ENCODE results near the gene YBEY.
"Not testable (repeated sequence)": the region's sequence is repeated elsewhere in the genome, so short reads cannot be mapped to it uniquely, and the experiment has no call there.

The YBEY gene, protein sequence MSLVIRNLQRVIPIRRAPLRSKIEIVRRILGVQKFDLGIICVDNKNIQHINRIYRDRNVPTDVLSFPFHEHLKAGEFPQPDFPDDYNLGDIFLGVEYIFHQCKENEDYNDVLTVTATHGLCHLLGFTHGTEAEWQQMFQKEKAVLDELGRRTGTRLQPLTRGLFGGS

DNA sequence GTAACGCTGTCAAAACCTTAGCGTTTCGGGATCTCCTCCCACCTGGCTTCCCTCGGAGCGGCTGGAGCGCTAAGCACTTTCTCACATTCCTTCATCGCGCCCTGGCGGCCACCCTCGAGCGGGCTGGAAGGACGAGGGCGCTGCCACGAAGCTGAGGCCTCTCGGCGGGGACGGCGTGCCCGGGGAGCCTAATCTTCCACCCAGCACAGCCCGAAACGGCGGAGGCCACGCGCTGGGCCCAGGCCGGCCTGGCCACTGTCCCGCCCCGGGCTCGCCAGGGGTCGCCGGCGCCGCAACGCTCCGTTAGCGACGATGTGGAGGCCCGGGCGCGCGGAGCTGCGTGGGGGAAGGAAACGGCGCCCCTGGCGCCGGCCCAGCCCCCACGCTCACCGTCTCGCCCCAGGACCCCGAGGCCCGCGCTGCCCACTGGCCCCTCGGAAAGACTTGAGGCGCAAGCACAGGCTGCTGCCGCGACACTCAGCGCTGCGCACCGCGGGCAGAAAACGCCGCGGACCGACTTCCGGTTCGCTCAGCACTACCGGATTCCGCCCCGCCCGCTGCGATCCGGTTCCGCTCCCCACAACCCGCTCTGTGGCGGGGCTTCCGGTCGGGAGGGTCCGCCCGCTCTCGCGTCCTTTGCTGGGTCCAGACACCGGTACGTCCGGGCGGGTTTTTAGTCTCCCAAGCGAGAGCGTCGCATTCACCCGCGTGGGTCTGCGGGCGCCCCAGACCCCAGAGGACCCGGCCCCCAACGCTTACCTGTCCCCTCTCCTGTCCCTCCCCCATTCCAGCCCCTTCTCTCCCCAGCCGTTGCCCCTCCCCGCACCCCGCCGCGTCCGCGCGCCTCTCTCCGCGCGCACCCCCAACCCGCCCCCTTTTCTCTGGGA is at the start of gene YBEY:
TSS of gene YBEY (plus strand) at position 582 of the 887 bp plus-strand sequence. CDS start 572 bp downstream, outside the sequence.
- H3K4me1 ChIP-seq (ENCODE audit: insufficient read depth, low read length), result peaks cover 50% of the 10 kb centered on the region
- peaks cover 24% of the 10 kb centered on the region for H3K36me3 ChIP-seq (ENCODE audit: insufficient read depth, low read length)

DNA sequence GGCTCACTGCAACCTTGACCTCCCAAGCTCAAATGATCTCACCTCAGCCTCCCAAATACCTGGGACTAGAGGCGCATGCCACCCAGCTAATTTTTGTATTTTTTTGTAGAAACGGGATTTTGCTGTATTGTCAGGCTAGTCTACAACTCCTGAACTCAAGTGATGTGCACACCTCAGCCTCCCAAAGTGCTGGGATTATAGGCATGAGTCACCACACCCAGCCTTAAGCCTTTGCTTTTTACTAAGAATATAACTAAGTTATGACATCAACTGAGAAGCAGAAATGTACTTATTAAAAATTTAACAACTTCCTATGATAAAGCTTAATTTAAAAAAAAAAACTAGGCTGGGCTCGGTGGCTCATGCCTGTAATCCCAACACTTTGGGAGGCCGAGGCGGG is 48.7 kb upstream of the YBEY start:
- Histone ChIP-seq H3K4me2 (ENCODE audit: insufficient read depth, low read length) (no peak overlapping the region), H3K27ac (ENCODE audit: low read length) (no peak overlapping the region), H3K4me3 (ENCODE audit: low read depth in 1 of 2, low read length in 2 of 2) (no peak overlapping the region), H2AFZ (ENCODE audit: low read depth, low read length) (no peak overlapping the region), H3K9me3 (ENCODE audit: insufficient read depth, low read length, severe bottlenecking) (no peaks in the 10 kb centered on the region), H3K79me2 (ENCODE audit: insufficient read depth, low read length) (peaks cover 2% of the 10 kb centered on the region; the same call in 1 of the 2 replicates), H3K9ac (ENCODE audit: low read depth, low read length) (no peak overlapping the region), H3K36me3 (ENCODE audit: insufficient read depth, low read length) (peaks cover 73% of the 10 kb centered on the region), H4K20me1 (ENCODE audit: insufficient read depth, low read length) (peaks cover 7% of the 10 kb centered on the region; the same call in 1 of the 2 replicates), H3K27me3 (ENCODE audit: insufficient read depth, low read length, poor library complexity) (no peaks in the 10 kb centered on the region), H3K4me1 (ENCODE audit: insufficient read depth, low read length) (no peaks in the 10 kb centered on the region)
- ATAC-seq (ENCODE audit: insufficient read depth, low read depth), result no peak
- TF ChIP-seq EZH2 (IDR thresholded peaks at IDR 0.05; ENCODE audit: borderline replicate concordance, low read depth, low read length, severe bottlenecking) (no peak), CTCF (IDR thresholded peaks at IDR 0.05; ENCODE audit: borderline replicate concordance, extremely low read depth, low read length, poor library complexity, severe bottlenecking) (no peak)
- DNase-seq, result no peak

More for the DNA sequence above, at the start of gene YBEY:
- Histone ChIP-seq H3K79me2 (ENCODE audit: insufficient read depth, low read length) (peaks cover 68% of the 10 kb centered on the region), H4K20me1 (ENCODE audit: insufficient read depth, low read length) (peaks cover 13% of the 10 kb centered on the region; the same call in 1 of the 2 replicates), H3K27ac (ENCODE audit: low read length) (peak within 1 kb of the TSS; percentile 81), H3K4me3 (ENCODE audit: low read depth in 1 of 2, low read length in 2 of 2) (peak within 1 kb of the TSS; percentile 42 to 80), H3K9ac (ENCODE audit: low read depth, low read length) (peak within 1 kb of the TSS; percentile 98), H3K27me3 (ENCODE audit: insufficient read depth, low read length, poor library complexity) (no peaks in the 10 kb centered on the region), H3K9me3 (ENCODE audit: insufficient read depth, low read length, severe bottlenecking) (no peaks in the 10 kb centered on the region), H2AFZ (ENCODE audit: low read depth, low read length) (peak within 1 kb of the TSS; percentile 84), H3K4me2 (ENCODE audit: insufficient read depth, low read length) (peak within 1 kb of the TSS; percentile 85)
- TF ChIP-seq EZH2 (IDR thresholded peaks at IDR 0.05; ENCODE audit: borderline replicate concordance, low read depth, low read length, severe bottlenecking) (no peak), CTCF (IDR thresholded peaks at IDR 0.05; ENCODE audit: borderline replicate concordance, extremely low read depth, low read length, poor library complexity, severe bottlenecking) (peak; percentile 63)
- DNase-seq (peak; percentile 89), ATAC-seq (ENCODE audit: insufficient read depth, low read depth) (peak; percentile 90)

DNA sequence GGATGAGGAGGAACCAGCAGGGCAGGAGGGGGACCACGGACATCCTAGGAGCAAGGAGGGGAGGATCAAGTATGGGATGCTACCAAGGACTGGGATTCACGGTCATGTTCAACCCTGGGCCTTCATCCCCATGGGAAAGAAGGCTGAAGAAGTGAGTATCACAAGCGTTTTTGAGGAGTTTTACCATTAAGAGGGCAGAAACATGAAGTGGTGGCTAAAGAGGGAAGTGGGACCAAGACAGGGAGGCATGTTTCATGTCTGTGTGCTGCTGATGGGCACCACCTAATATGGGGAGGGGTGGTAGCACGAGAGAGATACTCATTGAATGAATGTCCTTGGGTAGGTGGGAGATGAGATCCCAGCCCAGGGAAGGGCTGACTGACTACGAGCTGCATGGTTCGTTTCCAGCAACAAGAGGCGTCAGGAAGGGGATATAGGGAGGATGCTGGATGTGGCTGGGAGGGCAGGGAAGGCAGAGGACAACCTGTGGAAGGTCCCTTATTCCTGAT is 46.3 kb upstream of the YBEY start:
- DNase-seq (no peak), ATAC-seq (ENCODE audit: insufficient read depth, low read depth) (no peak)
- no peak overlapping the region for H3K4me3 ChIP-seq (ENCODE audit: low read depth in 1 of 2, low read length in 2 of 2)
- TF ChIP-seq EZH2 (IDR thresholded peaks at IDR 0.05; ENCODE audit: borderline replicate concordance, low read depth, low read length, severe bottlenecking) (no peak), CTCF (IDR thresholded peaks at IDR 0.05; ENCODE audit: borderline replicate concordance, extremely low read depth, low read length, poor library complexity, severe bottlenecking) (no peak)
- H3K27me3 ChIP-seq (ENCODE audit: insufficient read depth, low read length, poor library complexity), result no peaks in the 10 kb centered on the region
- H2AFZ ChIP-seq (ENCODE audit: low read depth, low read length), result no peak overlapping the region
- no peaks in the 10 kb centered on the region for H3K4me1 ChIP-seq (ENCODE audit: insufficient read depth, low read length)
- H3K27ac ChIP-seq (ENCODE audit: low read length), result no peak overlapping the region
- H3K36me3 ChIP-seq (ENCODE audit: insufficient read depth, low read length), result peaks cover 83% of the 10 kb centered on the region
- no peaks in the 10 kb centered on the region for H3K9me3 ChIP-seq (ENCODE audit: insufficient read depth, low read length, severe bottlenecking)
- no peak overlapping the region for H3K4me2 ChIP-seq (ENCODE audit: insufficient read depth, low read length)
- peaks cover 2% of the 10 kb centered on the region; the same call in 1 of the 2 replicates for H3K79me2 ChIP-seq (ENCODE audit: insufficient read depth, low read length)
- H3K9ac ChIP-seq (ENCODE audit: low read depth, low read length), result no peak overlapping the region
- peaks cover 12% of the 10 kb centered on the region for H4K20me1 ChIP-seq (ENCODE audit: insufficient read depth, low read length)

GRCh38 chr21:46241577-46241976 is 44.6 kb upstream of the YBEY start:
- not testable (repeated sequence) for H3K9ac ChIP-seq (ENCODE audit: low read depth, low read length); H2AFZ ChIP-seq (ENCODE audit: low read depth, low read length); ATAC-seq (ENCODE audit: insufficient read depth, low read depth); H3K9me3 ChIP-seq (ENCODE audit: insufficient read depth, low read length, severe bottlenecking); H3K4me3 ChIP-seq (ENCODE audit: low read depth in 1 of 2, low read length in 2 of 2); H3K27ac ChIP-seq (ENCODE audit: low read length); DNase-seq; H3K79me2 ChIP-seq (ENCODE audit: insufficient read depth, low read length); H3K4me1 ChIP-seq (ENCODE audit: insufficient read depth, low read length); H3K4me2 ChIP-seq (ENCODE audit: insufficient read depth, low read length); H3K27me3 ChIP-seq (ENCODE audit: insufficient read depth, low read length, poor library complexity)
- peaks cover 20% of the 10 kb centered on the region for H4K20me1 ChIP-seq (ENCODE audit: insufficient read depth, low read length)
- H3K36me3 ChIP-seq (ENCODE audit: insufficient read depth, low read length), result peaks cover 82% of the 10 kb centered on the region
